ENCODE data around the gene RIPK4.
A peak's percentile ranks its signal among the peaks of the same experiment; 100 is the strongest.

Gene RIPK4

GRCh38 chr21:41753006-41753898 is 13.6 kb downstream of the RIPK4 start:
- DNase-seq (ENCODE audit: low read depth) = no peak

GRCh38 chr21:41752231-41752681 is 14.6 kb downstream of the RIPK4 start:
- peak; percentile 24 for DNase-seq (ENCODE audit: low read depth)

GRCh38 chr21:41751611-41752011 is 15.2 kb downstream of the RIPK4 start:
- no peak for DNase-seq (ENCODE audit: low read depth)

GRCh38 chr21:41750532-41751151 is 16.2 kb downstream of the RIPK4 start:
- no peak for DNase-seq (ENCODE audit: low read depth)

GRCh38 chr21:41750051-41750450 is 16.8 kb downstream of the RIPK4 start:
- DNase-seq (ENCODE audit: low read depth) = no peak

- no peak for DNase-seq (ENCODE audit: low read depth)
These were observed 17.6 kb downstream of the RIPK4 start for GRCh38 chr21:41749286-41749685.

GRCh38 chr21:41747943-41748738 is 18.7 kb downstream of the RIPK4 start:
- DNase-seq (ENCODE audit: low read depth) = no peak

GRCh38 chr21:41746744-41747006 is 20.2 kb downstream of the RIPK4 start:
- no peak for DNase-seq (ENCODE audit: low read depth)

GRCh38 chr21:41745971-41746743 is 20.7 kb downstream of the RIPK4 start:
- DNase-seq (ENCODE audit: low read depth) = no peak

GRCh38 chr21:41745026-41745820 is 21.6 kb downstream of the RIPK4 start:
- DNase-seq (ENCODE audit: low read depth) = no peak

GRCh38 chr21:41744028-41744930 is 22.6 kb downstream of the RIPK4 start:
- no peak for DNase-seq (ENCODE audit: low read depth)

GRCh38 chr21:41743321-41744027 is 23.4 kb downstream of the RIPK4 start:
- DNase-seq (ENCODE audit: low read depth) = no peak

- DNase-seq (ENCODE audit: low read depth) = no peak
These were observed 24.6 kb downstream of the RIPK4 start for GRCh38 chr21:41742073-41742875.

GRCh38 chr21:41741253-41742072 is 25.4 kb downstream of the RIPK4 start:
- no peak for DNase-seq (ENCODE audit: low read depth)

- no peak for DNase-seq (ENCODE audit: low read depth)
These were observed 26.1 kb downstream of the RIPK4 start for GRCh38 chr21:41740604-41741252.

GRCh38 chr21:41739936-41740335 is 26.9 kb downstream of the RIPK4 start:
- DNase-seq (ENCODE audit: low read depth) = no peak

- DNase-seq (ENCODE audit: low read depth) = no peak
These were observed 27.8 kb downstream of the RIPK4 start for GRCh38 chr21:41739011-41739410.

Measured in amniotic epithelial cell (primary cell).